ENCODE results near the gene SASH1. TPM values are rescaled to one million over a fixed set of nuclear protein-coding genes. Genes with fewer than 3 reads are reported as not detected.

The SASH1 gene
- total RNA-seq, 5 donors from 2014 or later (not counting 1 experiment from before 2014, with no cell fraction given) = 0.26 to 5.5 (median 0.95) TPM

GRCh38 chr6:148413321-148414091 lies 70.9 kb downstream of the SASH1 start:
- ATAC-seq (replicated peaks in 1 of 4) (no peak), DNase-seq (no peak)
- no peak overlapping the region for H3K4me3 Mint-ChIP-seq
- H3K36me3 Mint-ChIP-seq = no peaks in the 10 kb centered on the region
- Histone ChIP-seq H3K36me3 (ENCODE audit: control insufficient read depth in 2 of 2, extremely low read depth in 1 of 2, insufficient read depth in 1 of 2, low read length in 1 of 2) (no peaks in the 10 kb centered on the region), H3K9me3 (no peaks in the 10 kb centered on the region), H3K4me1 (ENCODE audit: control insufficient read depth in 1 of 2, extremely low read depth in 1 of 2, insufficient read depth in 2 of 2, low read length in 2 of 2) (no peaks in the 10 kb centered on the region), H3K27me3 (replicated peaks in 1 of 2; ENCODE audit: control insufficient read depth in 2 of 2, extremely low read depth in 1 of 2, insufficient read depth in 2 of 2, low read length in 1 of 2) (peaks cover 0 to 7% of the 10 kb centered on the region in 2 experiments), H3K27ac (ENCODE audit: low read length) (no peak overlapping the region), H3K4me3 (ENCODE audit: control insufficient read depth in 1 of 2, extremely low read depth in 1 of 2, low read length in 1 of 2) (no peak overlapping the region)
- peaks cover 4 to 14% of the 10 kb centered on the region in 2 donors for H3K27me3 Mint-ChIP-seq
- no peak overlapping the region for H3K27ac Mint-ChIP-seq
- H3K4me1 Mint-ChIP-seq = no peaks in the 10 kb centered on the region
- ChIA-PET CTCF (no interaction called here), POLR2A (no interaction called here)
- WGBS (ENCODE audit: insufficient coverage) = 92% methylated on average over 7 of the region's 12 CpGs
- H3K9me3 Mint-ChIP-seq = no peaks in the 10 kb centered on the region

GRCh38 chr6:148414092-148414489 lies 71.5 kb downstream of the SASH1 start:
- H3K4me3 ChIP-seq (ENCODE audit: control insufficient read depth in 1 of 2, extremely low read depth in 1 of 2, low read length in 1 of 2) = no peak overlapping the region
- no peaks in the 10 kb centered on the region for H3K9me3 Mint-ChIP-seq
- no peak overlapping the region for H3K4me3 Mint-ChIP-seq
- no peaks in the 10 kb centered on the region for H3K36me3 Mint-ChIP-seq
- H3K4me1 Mint-ChIP-seq = no peaks in the 10 kb centered on the region
- peaks cover 6 to 17% of the 10 kb centered on the region in 2 donors for H3K27me3 Mint-ChIP-seq
- no peaks in the 10 kb centered on the region for H3K36me3 ChIP-seq (ENCODE audit: control insufficient read depth in 2 of 2, extremely low read depth in 1 of 2, insufficient read depth in 1 of 2, low read length in 1 of 2)
- 82% methylated on average over 2 of the region's 3 CpGs for WGBS (ENCODE audit: insufficient coverage)
- POLR2A ChIA-PET = interaction anchor here in 1 of 2 donors (0.6 kb wide), 1 partner anchor 17 kb away, joined by 18 read pairs; no protein-coding TSS in a partner anchor
- CTCF ChIA-PET = interaction anchor here in 1 of 2 donors (0.6 kb wide), 1 partner anchor 62 kb away, joined by 5 read pairs; no protein-coding TSS in a partner anchor
- no peak for DNase-seq
- no peak overlapping the region for H3K27ac ChIP-seq (ENCODE audit: low read length)
- no peaks in the 10 kb centered on the region for H3K9me3 ChIP-seq
- H3K27ac Mint-ChIP-seq = no peak overlapping the region
- ATAC-seq (replicated peaks in 1 of 4) = no peak
- H3K27me3 ChIP-seq (replicated peaks in 1 of 2; ENCODE audit: control insufficient read depth in 2 of 2, extremely low read depth in 1 of 2, insufficient read depth in 2 of 2, low read length in 1 of 2) = peaks cover 0 to 7% of the 10 kb centered on the region in 2 experiments
- no peaks in the 10 kb centered on the region for H3K4me1 ChIP-seq (ENCODE audit: control insufficient read depth in 1 of 2, extremely low read depth in 1 of 2, insufficient read depth in 2 of 2, low read length in 2 of 2)

- Mint-ChIP-seq H3K9me3 (no peaks in the 10 kb centered on the region), H3K27me3 (peaks cover 6 to 22% of the 10 kb centered on the region in 2 donors), H3K36me3 (no peaks in the 10 kb centered on the region), H3K4me3 (no peak overlapping the region), H3K4me1 (no peaks in the 10 kb centered on the region), H3K27ac (no peak overlapping the region)
- ChIA-PET CTCF (no interaction called here), POLR2A (interaction anchor here in 1 of 2 donors (0.6 kb wide), 1 partner anchor 18 kb away, joined by 18 read pairs; no protein-coding TSS in a partner anchor)
- 80% methylated on average over 1 of the region's 3 CpGs for WGBS (ENCODE audit: insufficient coverage)
- H3K9me3 ChIP-seq = no peaks in the 10 kb centered on the region
- H3K27ac ChIP-seq (ENCODE audit: low read length) = no peak overlapping the region
- no peak overlapping the region for H3K4me3 ChIP-seq (ENCODE audit: control insufficient read depth in 1 of 2, extremely low read depth in 1 of 2, low read length in 1 of 2)
- ATAC-seq (replicated peaks in 1 of 4) (no peak), DNase-seq (no peak)
- no peaks in the 10 kb centered on the region for H3K4me1 ChIP-seq (ENCODE audit: control insufficient read depth in 1 of 2, extremely low read depth in 1 of 2, insufficient read depth in 2 of 2, low read length in 2 of 2)
- H3K36me3 ChIP-seq (ENCODE audit: control insufficient read depth in 2 of 2, extremely low read depth in 1 of 2, insufficient read depth in 1 of 2, low read length in 1 of 2) = no peaks in the 10 kb centered on the region
- peaks cover 0 to 5% of the 10 kb centered on the region in 2 experiments for H3K27me3 ChIP-seq (replicated peaks in 1 of 2; ENCODE audit: control insufficient read depth in 2 of 2, extremely low read depth in 1 of 2, insufficient read depth in 2 of 2, low read length in 1 of 2)
Observed at GRCh38 chr6:148414836-148415235, 72.2 kb downstream of the SASH1 start.

GRCh38 chr6:148415511-148416260 lies 73.0 kb downstream of the SASH1 start:
- H3K27ac ChIP-seq (ENCODE audit: low read length) = no peak overlapping the region
- ChIA-PET POLR2A (no interaction called here), CTCF (no interaction called here)
- H3K4me3 ChIP-seq (ENCODE audit: control insufficient read depth in 1 of 2, extremely low read depth in 1 of 2, low read length in 1 of 2) = no peak overlapping the region
- Mint-ChIP-seq H3K4me1 (no peaks in the 10 kb centered on the region), H3K27ac (no peak overlapping the region), H3K27me3 (peaks cover 6 to 22% of the 10 kb centered on the region in 2 donors), H3K4me3 (no peak overlapping the region), H3K36me3 (no peaks in the 10 kb centered on the region), H3K9me3 (no peaks in the 10 kb centered on the region)
- ATAC-seq (replicated peaks in 1 of 4) = no peak
- no peaks in the 10 kb centered on the region for H3K9me3 ChIP-seq
- 67% methylated on average over 1 of the region's 4 CpGs for WGBS (ENCODE audit: insufficient coverage)
- no peaks in the 10 kb centered on the region for H3K36me3 ChIP-seq (ENCODE audit: control insufficient read depth in 2 of 2, extremely low read depth in 1 of 2, insufficient read depth in 1 of 2, low read length in 1 of 2)
- H3K27me3 ChIP-seq (replicated peaks in 1 of 2; ENCODE audit: control insufficient read depth in 2 of 2, extremely low read depth in 1 of 2, insufficient read depth in 2 of 2, low read length in 1 of 2) = peaks cover 0 to 5% of the 10 kb centered on the region in 2 experiments
- H3K4me1 ChIP-seq (ENCODE audit: control insufficient read depth in 1 of 2, extremely low read depth in 1 of 2, insufficient read depth in 2 of 2, low read length in 2 of 2) = no peaks in the 10 kb centered on the region
- no peak for DNase-seq

GRCh38 chr6:148416330-148416965 lies 73.8 kb downstream of the SASH1 start:
- Histone ChIP-seq H3K4me3 (ENCODE audit: control insufficient read depth in 1 of 2, extremely low read depth in 1 of 2, low read length in 1 of 2) (no peak overlapping the region), H3K27me3 (replicated peaks in 1 of 2; ENCODE audit: control insufficient read depth in 2 of 2, extremely low read depth in 1 of 2, insufficient read depth in 2 of 2, low read length in 1 of 2) (peaks cover 0 to 5% of the 10 kb centered on the region in 2 experiments), H3K9me3 (no peaks in the 10 kb centered on the region), H3K4me1 (ENCODE audit: control insufficient read depth in 1 of 2, extremely low read depth in 1 of 2, insufficient read depth in 2 of 2, low read length in 2 of 2) (no peaks in the 10 kb centered on the region), H3K27ac (ENCODE audit: low read length) (no peak overlapping the region), H3K36me3 (ENCODE audit: control insufficient read depth in 2 of 2, extremely low read depth in 1 of 2, insufficient read depth in 1 of 2, low read length in 1 of 2) (no peaks in the 10 kb centered on the region)
- ChIA-PET CTCF (no interaction called here), POLR2A (no interaction called here)
- 76% methylated on average over 7 of the region's 7 CpGs for WGBS (ENCODE audit: insufficient coverage)
- Mint-ChIP-seq H3K27ac (no peak overlapping the region), H3K9me3 (no peaks in the 10 kb centered on the region), H3K36me3 (no peaks in the 10 kb centered on the region), H3K4me1 (no peaks in the 10 kb centered on the region), H3K27me3 (peaks cover 6 to 22% of the 10 kb centered on the region in 2 donors), H3K4me3 (no peak overlapping the region)
- DNase-seq = no peak
- no peak for ATAC-seq (replicated peaks in 1 of 4)

- H3K4me3 Mint-ChIP-seq = no peak overlapping the region
- H3K36me3 Mint-ChIP-seq = no peaks in the 10 kb centered on the region
- POLR2A ChIA-PET = no interaction called here
Observed at GRCh38 chr6:148417045-148417444, 74.4 kb downstream of the SASH1 start.

More at GRCh38 chr6:148417045-148417444, 74.4 kb downstream of the SASH1 start:
- 89% methylated on average over 8 of the region's 8 CpGs for WGBS (ENCODE audit: insufficient coverage)
- H3K27ac ChIP-seq (ENCODE audit: low read length) = no peak overlapping the region
- Mint-ChIP-seq H3K27ac (no peak overlapping the region), H3K9me3 (no peaks in the 10 kb centered on the region), H3K4me1 (no peaks in the 10 kb centered on the region), H3K27me3 (peaks cover 6 to 22% of the 10 kb centered on the region in 2 donors)
- no peaks in the 10 kb centered on the region for H3K36me3 ChIP-seq (ENCODE audit: control insufficient read depth in 2 of 2, extremely low read depth in 1 of 2, insufficient read depth in 1 of 2, low read length in 1 of 2)
- DNase-seq = no peak
- no peaks in the 10 kb centered on the region for H3K9me3 ChIP-seq
- no peak overlapping the region for H3K4me3 ChIP-seq (ENCODE audit: control insufficient read depth in 1 of 2, extremely low read depth in 1 of 2, low read length in 1 of 2)
- CTCF ChIA-PET = no interaction called here
- H3K27me3 ChIP-seq (replicated peaks in 1 of 2; ENCODE audit: control insufficient read depth in 2 of 2, extremely low read depth in 1 of 2, insufficient read depth in 2 of 2, low read length in 1 of 2) = peaks cover 0 to 5% of the 10 kb centered on the region in 2 experiments
- no peaks in the 10 kb centered on the region for H3K4me1 ChIP-seq (ENCODE audit: control insufficient read depth in 1 of 2, extremely low read depth in 1 of 2, insufficient read depth in 2 of 2, low read length in 2 of 2)
- ATAC-seq (replicated peaks in 1 of 4) = no peak

Data from T-cell (primary cell).